Caco-2 (cell line): ENCODE measurements around the gene COX8C. TPM values are rescaled to one million over a fixed set of nuclear protein-coding genes. Genes with fewer than 3 reads are reported as not detected.

Experiments used
- BruUV-seq: library from RNA; stranded (reverse); fragments of 400-500 nt; replicated peaks from 2 replicates; lab custom pipeline; 2021; lab: Mats Ljungman, UMichigan
- CTCF ChIA-PET: fragments of 300-600 bp; sonication (Branson Sonifier 250); formaldehyde crosslinking; loops from one replicate; lab custom pipeline; 2022; ENCODE audit warnings: antibody characterized with exemption; lab: Charles Lee
- POLR2A ChIA-PET: fragments of 300-600 bp; sonication (Branson Sonifier 250); formaldehyde crosslinking; loops from one replicate; lab custom pipeline; 2022; ENCODE audit warnings: antibody characterized with exemption; lab: Charles Lee
- DNase-seq, 2 experiments: peaks; one replicate each; pipeline versions ENCODE4 v3.0.0 to v3.0.0-alpha.2; 2020 to 2022
- H3K27me3 ChIP-seq: replicated peaks from 2 replicates; pipeline ENCODE4 v1.6.0; 2011; ENCODE audit warnings: low read length; ENCODE audit not compliant: control insufficient read depth, insufficient read depth
- H3K36me3 ChIP-seq: 2 replicates; pipeline ENCODE4 v1.5.1; 2011; ENCODE audit warnings: low read length; ENCODE audit not compliant: control insufficient read depth, insufficient read depth
- H3K4me1 ChIP-seq: fragments of 250-450 bp; sonication (Bioruptor Pico); 2 replicates; pipeline ENCODE4 v1.5.1; 2020; ENCODE audit warnings: mild to moderate bottlenecking
- H3K4me3 ChIP-seq: 2 replicates; pipeline ENCODE4 v1.5.1; 2011; ENCODE audit warnings: low read depth, mild to moderate bottlenecking, control low read depth, low read length
- H3K9me3 ChIP-seq: fragments of 250-450 bp; sonication (Bioruptor Pico); 2 replicates; pipeline ENCODE4 v1.5.1; 2020; ENCODE audit warnings: mild to moderate bottlenecking, moderate library complexity
- H3K27ac Mint-ChIP-seq: one replicate; pipeline ENCODE4 v1.8.0; 2022; ENCODE audit warnings: mixed read lengths; ENCODE audit not compliant: unreplicated experiment
- H3K27me3 Mint-ChIP-seq: one replicate; pipeline ENCODE4 v1.8.0; 2022; ENCODE audit warnings: mixed read lengths; ENCODE audit not compliant: insufficient read depth, unreplicated experiment
- H3K36me3 Mint-ChIP-seq: one replicate; pipeline ENCODE4 v1.8.0; 2022; ENCODE audit warnings: mild to moderate bottlenecking, mixed read lengths; ENCODE audit not compliant: insufficient read depth, unreplicated experiment
- H3K4me1 Mint-ChIP-seq: one replicate; pipeline ENCODE4 v1.8.0; 2022; ENCODE audit warnings: low read depth, mixed read lengths; ENCODE audit not compliant: unreplicated experiment
- H3K4me3 Mint-ChIP-seq: one replicate; pipeline ENCODE4 v1.8.0; 2022; ENCODE audit warnings: mild to moderate bottlenecking, moderate library complexity, mixed read lengths; ENCODE audit not compliant: unreplicated experiment
- H3K9me3 Mint-ChIP-seq: one replicate; pipeline ENCODE4 v1.8.0; 2022; ENCODE audit warnings: mixed read lengths; ENCODE audit not compliant: unreplicated experiment
- CTCF ChIP-seq, 2 experiments: fragments of 200-600 bp in 1 of 2; IDR thresholded peaks; 1 replicate in 1 of 2; 2 replicates in 1 of 2; pipeline versions ENCODE4 v1.5.1 to v1.8.0; 2011 to 2022; ENCODE audit warnings: antibody characterized with exemption in 1 of 2, control low read depth in 1 of 2, inconsistent platforms in 1 of 2, low read depth in 1 of 2, low read length in 1 of 2, mild to moderate bottlenecking in 1 of 2, moderate library complexity in 1 of 2; ENCODE audit not compliant: insufficient read depth in 1 of 2, severe bottlenecking in 1 of 2, unreplicated experiment in 1 of 2
- intact Hi-C: fragments of 100-400 bp; cut with micrococcal nuclease; formaldehyde crosslinking; loops from one replicate; pipeline ENCODE4 v1.10.0; 2022; ENCODE audit not compliant: unreplicated experiment
- total RNA-seq: library from RNA; stranded (reverse); gene quantifications from 2 replicates; pipeline ENCODE4 v1.2.3, GENCODE V29; 2022

Gene COX8C
- total RNA-seq, 1 experiment from 2014 or later = not detected

DNA sequence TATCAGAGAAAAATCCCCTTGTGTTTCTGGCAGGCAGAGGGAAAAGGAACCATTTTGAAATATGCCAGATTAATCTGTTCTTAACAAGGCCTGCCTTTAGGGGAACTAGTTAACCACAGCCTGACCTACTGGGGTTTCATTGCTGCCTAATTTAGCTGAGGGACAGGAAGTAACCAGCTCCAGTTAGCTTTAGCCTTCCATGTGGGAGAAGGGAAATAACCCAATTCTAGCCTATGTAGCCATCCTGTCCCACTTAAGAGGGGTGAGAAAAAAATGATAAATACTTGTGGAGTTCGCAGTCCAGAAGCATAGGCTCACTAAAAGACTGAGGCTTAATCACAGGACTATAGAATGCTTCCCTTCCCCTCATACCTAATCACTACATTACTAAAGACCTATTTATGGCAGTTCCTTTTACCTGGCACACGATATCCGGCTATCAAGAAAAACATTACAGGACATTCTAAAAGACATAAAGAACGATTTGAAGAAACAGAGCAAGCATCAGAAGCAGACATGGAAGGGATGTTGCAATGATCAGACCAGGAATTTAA, 22.8 kb downstream of the COX8C start:
- no peaks in the 10 kb centered on the region for H3K4me1 ChIP-seq
- no peaks in the 10 kb centered on the region for H3K36me3 Mint-ChIP-seq

DNA sequence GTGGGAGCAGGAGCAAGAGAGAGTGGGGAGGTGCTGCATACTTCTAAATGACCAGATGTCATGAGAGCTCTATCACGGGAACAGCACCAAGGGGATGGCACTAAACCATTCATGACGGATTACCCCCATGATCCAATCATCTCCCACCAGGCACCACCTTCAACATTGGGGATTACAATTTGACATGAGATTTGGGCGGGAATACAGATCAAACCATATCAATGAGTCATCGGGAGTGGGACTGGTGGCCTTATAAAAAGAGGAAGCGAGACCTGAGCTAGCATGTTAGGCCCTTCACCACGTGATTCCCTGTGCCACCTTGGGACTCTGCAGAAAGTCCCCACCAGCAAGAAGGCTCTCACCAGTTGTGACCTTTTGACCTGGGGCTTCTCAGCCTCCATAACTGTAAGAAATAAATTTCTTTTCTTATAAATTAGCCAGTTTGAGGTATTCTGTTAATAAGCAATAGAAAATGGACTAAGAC, 28.7 kb downstream of the COX8C start:
- Histone ChIP-seq H3K4me1 (no peaks in the 10 kb centered on the region), H3K36me3 (no peaks in the 10 kb centered on the region), H3K9me3 (no peaks in the 10 kb centered on the region), H3K4me3 (no peak overlapping the region), H3K27me3 (no peaks in the 10 kb centered on the region)
- ChIA-PET CTCF (no interaction called here), POLR2A (no interaction called here)
- no peaks in the 10 kb centered on the region for H3K9me3 Mint-ChIP-seq
- H3K36me3 Mint-ChIP-seq = no peaks in the 10 kb centered on the region
- no TSS peak for BruUV-seq
- intact Hi-C loops = no loop called here
- H3K4me1 Mint-ChIP-seq = no peaks in the 10 kb centered on the region
- H3K4me3 Mint-ChIP-seq = no peak overlapping the region
- TF ChIP-seq CTCF (IDR thresholded peaks at IDR 0.05; ENCODE audit: insufficient read depth in 1 of 2, low read depth in 1 of 2, low read length in 1 of 2, severe bottlenecking in 1 of 2, unreplicated experiment in 1 of 2) = no peak
- no peak overlapping the region for H3K27ac Mint-ChIP-seq
- H3K27me3 Mint-ChIP-seq = peaks cover 17% of the 10 kb centered on the region
- no peak for DNase-seq

More for the DNA sequence above, 22.8 kb downstream of the COX8C start:
- no peaks in the 10 kb centered on the region for H3K9me3 Mint-ChIP-seq
- no peak overlapping the region for H3K4me3 Mint-ChIP-seq
- no peak for TF ChIP-seq CTCF (IDR thresholded peaks at IDR 0.05; ENCODE audit: insufficient read depth in 1 of 2, low read depth in 1 of 2, low read length in 1 of 2, severe bottlenecking in 1 of 2, unreplicated experiment in 1 of 2)
- ChIA-PET POLR2A (no interaction called here), CTCF (no interaction called here)
- no peaks in the 10 kb centered on the region for H3K9me3 ChIP-seq
- no peaks in the 10 kb centered on the region for H3K36me3 ChIP-seq
- no peaks in the 10 kb centered on the region for H3K4me1 Mint-ChIP-seq
- no peak overlapping the region for H3K4me3 ChIP-seq
- intact Hi-C loops = no loop called here
- BruUV-seq = no TSS peak
- no peaks in the 10 kb centered on the region for H3K27me3 ChIP-seq
- H3K27me3 Mint-ChIP-seq = peaks cover 18% of the 10 kb centered on the region
- DNase-seq = no peak
- no peak overlapping the region for H3K27ac Mint-ChIP-seq

DNA sequence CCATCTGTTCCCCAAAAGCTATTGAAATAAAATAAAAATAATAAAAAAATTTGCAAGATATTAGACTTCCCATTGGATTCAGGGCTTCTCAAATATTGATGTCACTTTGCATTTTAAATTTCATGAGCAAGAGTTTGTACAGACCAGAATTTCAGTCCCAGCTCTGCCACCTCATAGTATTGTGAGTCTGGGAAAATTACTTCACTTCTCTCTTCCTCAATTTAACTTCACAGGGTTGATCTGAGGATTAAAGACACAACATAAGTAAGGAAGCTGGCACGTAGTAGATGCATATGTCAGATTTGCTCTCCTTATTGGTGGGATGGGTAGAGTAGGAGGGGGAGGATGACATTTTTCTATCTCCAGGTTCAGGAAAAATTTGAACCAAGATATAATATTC, 32.8 kb downstream of the COX8C start:
- TF ChIP-seq CTCF (IDR thresholded peaks at IDR 0.05; ENCODE audit: insufficient read depth in 1 of 2, low read depth in 1 of 2, low read length in 1 of 2, severe bottlenecking in 1 of 2, unreplicated experiment in 1 of 2) = no peak
- no peaks in the 10 kb centered on the region for H3K4me1 Mint-ChIP-seq
- no peak overlapping the region for H3K27ac Mint-ChIP-seq
- Histone ChIP-seq H3K4me1 (no peaks in the 10 kb centered on the region), H3K9me3 (no peaks in the 10 kb centered on the region), H3K4me3 (no peak overlapping the region), H3K36me3 (no peaks in the 10 kb centered on the region), H3K27me3 (no peaks in the 10 kb centered on the region)
- intact Hi-C loops = no loop called here
- H3K4me3 Mint-ChIP-seq = no peak overlapping the region
- ChIA-PET CTCF (no interaction called here), POLR2A (no interaction called here)
- H3K36me3 Mint-ChIP-seq = no peaks in the 10 kb centered on the region
- no TSS peak for BruUV-seq
- peaks cover 19% of the 10 kb centered on the region for H3K27me3 Mint-ChIP-seq
- no peak for DNase-seq
- no peaks in the 10 kb centered on the region for H3K9me3 Mint-ChIP-seq
